Measurements from ENCODE around the gene OBP2A.
"Not testable (repeated sequence)": the region's sequence is repeated elsewhere in the genome, so short reads cannot be mapped to it uniquely, and the experiment has no call there.

OBP2A gene

DNA sequence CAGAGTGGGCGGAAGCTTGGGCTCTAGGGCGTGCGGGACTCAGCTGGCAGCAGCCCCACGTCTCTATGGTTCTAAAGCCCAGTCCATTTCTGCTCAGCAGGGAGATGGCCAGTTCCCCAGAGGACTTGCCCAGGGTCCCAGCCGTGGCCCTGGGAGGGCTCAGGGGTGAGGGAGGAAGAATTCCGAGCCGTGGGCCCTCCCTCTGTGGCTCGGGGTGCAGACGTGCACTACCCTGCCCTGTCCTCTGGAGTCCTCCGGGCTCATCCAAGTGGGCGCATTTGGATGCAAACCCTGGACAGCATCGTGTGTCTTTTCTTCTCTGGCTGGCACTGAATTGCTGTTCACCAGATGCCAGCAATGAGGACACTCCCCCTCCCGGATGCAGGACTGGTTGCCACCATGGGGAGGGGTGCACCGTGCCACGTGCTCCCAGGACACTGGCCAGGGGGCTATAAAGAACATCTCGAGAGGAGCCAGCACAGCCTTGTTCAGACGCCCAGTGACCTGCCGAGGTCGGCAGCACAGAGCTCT lies at the start of gene OBP2A:
OBP2A (plus strand) TSS at position 481 of the 531 bp plus-strand sequence. CDS start 55 bp downstream, outside the sequence.
- in situ Hi-C loops (cut with MboI; ENCODE audit: low sequenced_read_pairs) = not testable (repeated sequence)

DNA sequence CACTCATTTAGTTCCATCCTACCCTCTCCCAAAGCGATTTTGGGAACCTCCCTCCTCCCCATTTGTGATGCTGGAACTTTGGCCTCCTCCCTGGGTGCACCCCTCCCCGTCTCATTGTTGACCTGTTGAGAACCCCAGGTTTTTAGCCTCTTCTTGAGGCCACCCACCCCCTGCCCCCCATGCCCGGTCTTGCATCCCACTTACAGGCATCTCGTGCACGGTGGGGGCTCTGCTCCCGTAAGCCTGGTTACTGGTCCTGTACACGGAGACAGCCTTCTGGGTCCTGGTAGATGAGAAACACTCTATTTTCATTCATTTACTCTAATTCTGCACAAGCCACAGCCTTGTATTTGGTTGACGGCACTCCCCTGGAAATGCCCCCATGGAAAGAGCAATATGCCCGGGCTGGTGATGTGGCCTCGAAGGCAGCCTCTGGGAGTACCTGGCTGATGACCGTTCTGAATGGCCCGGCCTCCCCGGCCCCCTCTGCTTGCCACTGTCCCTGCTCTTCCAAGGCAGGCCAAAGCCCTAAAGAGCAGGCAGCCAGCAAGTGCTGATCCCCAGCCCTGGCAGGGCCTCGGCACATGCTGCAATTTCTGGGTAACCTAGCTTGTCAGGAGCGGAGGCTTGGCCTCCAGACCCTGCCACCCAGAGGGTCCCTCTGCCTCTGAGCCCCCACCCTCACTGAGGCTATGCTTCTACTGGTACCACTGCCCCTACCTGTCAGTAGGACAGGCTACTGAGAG lies 47.4 kb upstream of the OBP2A start:
- in situ Hi-C loops (cut with MboI; ENCODE audit: low sequenced_read_pairs) = no loop called here

- in situ Hi-C loops (cut with MboI; ENCODE audit: low sequenced_read_pairs) = no loop called here
Measured at GRCh38 chr9:135499326-135500070, 46.4 kb upstream of the OBP2A start.

GRCh38 chr9:135500071-135500524 lies 45.8 kb upstream of the OBP2A start:
- in situ Hi-C loops (cut with MboI; ENCODE audit: low sequenced_read_pairs) = no loop called here

DNA sequence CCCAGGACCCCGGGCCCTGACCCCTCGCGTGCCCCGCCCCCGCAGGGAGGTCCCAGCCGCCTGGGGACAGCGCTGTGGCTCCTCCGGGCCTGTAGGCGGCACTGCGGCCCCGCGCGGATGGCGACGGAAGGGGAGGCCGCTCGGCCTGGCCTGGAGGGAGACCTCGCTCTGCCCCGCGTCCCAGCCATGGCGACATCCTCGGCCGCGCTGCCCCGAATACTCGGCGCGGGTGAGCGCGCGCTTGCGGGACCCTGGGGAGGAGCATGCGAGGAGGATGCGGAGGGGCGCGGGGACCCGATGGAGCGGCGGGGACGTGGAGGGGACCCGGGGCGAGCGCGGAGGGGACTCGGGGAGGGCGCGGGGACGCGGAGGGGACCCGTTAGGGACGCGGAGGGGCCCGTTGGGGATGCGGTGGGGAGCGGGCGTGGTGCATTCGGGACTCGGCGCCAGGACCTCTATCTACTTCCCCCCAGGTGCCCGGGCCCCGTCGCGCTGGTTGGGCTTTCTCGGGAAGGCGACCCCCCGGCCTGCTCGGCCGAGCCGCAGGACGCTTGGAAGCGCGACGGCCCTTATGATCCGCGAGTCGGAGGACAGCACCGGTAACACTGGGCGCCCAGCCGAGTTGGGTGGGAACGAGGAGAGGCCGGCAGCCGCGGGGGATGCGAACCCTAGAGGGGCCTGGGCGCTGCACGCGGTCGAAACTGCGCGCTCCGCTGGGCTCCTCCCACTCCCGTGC lies 45.2 kb upstream of the OBP2A start, which contains the start of gene MRPS2:
MRPS2 (plus strand) TSS at position 158 of the 736 bp plus-strand sequence; CDS start at position 187, 29 bp downstream.
- in situ Hi-C loops (cut with MboI; ENCODE audit: low sequenced_read_pairs) = no loop called here

GRCh38 chr9:135501261-135502167 lies 44.4 kb upstream of the OBP2A start:
- in situ Hi-C loops (cut with MboI; ENCODE audit: low sequenced_read_pairs) = no loop called here

- in situ Hi-C loops (cut with MboI; ENCODE audit: low sequenced_read_pairs) = no loop called here
Measured at GRCh38 chr9:135502168-135502872, 43.6 kb upstream of the OBP2A start.

DNA sequence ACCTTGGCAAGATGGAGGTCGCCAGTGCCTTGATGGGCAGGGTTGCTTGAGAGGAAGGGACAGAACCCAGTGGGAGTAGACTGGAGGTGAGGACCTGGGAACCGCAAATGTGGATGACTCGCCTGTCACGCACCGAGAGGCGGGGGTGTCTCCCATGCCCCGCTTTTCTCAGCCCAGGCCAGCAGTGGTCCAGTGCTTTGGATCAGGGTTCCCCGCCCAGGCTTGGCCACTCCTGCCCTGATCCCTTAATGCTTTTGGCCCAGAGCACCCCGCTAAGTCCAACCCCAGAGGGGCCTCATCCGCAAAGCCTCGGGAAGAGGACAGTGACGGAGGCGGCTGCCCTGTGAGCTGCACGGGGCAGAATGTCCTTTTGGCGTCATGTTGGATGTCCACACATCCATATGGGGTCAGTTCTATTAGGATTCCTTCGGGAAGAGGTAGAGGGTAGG lies 43.0 kb upstream of the OBP2A start:
- in situ Hi-C loops (cut with MboI; ENCODE audit: low sequenced_read_pairs) = no loop called here

- in situ Hi-C loops (cut with MboI; ENCODE audit: low sequenced_read_pairs) = no loop called here
Measured at GRCh38 chr9:135503371-135504261, 42.3 kb upstream of the OBP2A start.

- in situ Hi-C loops (cut with MboI; ENCODE audit: low sequenced_read_pairs) = no loop called here
Measured at GRCh38 chr9:135504262-135505243, 41.4 kb upstream of the OBP2A start.

DNA sequence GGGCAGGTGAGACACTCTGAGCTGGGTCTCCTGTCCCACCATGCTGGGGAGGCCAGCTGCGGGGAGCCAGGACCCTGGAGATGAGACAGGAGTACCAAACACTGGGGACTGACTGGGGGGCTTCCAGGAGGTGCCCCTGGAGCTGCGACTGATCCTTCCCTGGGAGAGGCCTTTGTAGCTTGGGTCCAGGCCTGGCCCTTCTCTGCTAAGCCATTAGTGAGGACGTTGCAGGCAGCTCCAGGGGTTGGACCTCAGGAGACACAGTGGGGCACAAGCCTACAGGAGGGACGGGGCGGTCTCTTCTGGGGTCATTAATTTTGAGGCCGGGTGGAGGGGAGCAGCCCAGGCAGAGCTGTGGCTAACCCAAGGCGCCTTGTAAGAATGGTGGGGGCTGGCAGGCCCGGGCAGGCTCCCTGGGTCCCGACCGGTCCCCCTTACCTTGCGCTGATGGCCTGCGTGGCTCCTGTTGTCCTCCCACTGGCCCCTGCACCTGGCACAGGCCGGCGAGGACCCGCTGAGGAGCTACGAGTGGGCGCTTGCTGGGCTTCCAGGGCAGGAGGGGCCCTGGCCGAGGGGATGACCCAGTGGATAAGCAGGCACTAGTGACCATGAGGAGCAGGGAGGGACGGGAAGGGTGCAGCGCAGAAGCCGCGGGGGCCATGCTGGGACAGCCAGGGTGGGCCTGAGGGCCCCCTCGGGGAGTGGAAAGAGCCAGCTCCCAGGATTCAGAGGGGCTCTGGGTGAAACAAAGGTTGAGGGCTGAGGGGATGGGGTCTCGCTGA lies 40.3 kb upstream of the OBP2A start:
- in situ Hi-C loops (cut with MboI; ENCODE audit: low sequenced_read_pairs) = no loop called here

DNA sequence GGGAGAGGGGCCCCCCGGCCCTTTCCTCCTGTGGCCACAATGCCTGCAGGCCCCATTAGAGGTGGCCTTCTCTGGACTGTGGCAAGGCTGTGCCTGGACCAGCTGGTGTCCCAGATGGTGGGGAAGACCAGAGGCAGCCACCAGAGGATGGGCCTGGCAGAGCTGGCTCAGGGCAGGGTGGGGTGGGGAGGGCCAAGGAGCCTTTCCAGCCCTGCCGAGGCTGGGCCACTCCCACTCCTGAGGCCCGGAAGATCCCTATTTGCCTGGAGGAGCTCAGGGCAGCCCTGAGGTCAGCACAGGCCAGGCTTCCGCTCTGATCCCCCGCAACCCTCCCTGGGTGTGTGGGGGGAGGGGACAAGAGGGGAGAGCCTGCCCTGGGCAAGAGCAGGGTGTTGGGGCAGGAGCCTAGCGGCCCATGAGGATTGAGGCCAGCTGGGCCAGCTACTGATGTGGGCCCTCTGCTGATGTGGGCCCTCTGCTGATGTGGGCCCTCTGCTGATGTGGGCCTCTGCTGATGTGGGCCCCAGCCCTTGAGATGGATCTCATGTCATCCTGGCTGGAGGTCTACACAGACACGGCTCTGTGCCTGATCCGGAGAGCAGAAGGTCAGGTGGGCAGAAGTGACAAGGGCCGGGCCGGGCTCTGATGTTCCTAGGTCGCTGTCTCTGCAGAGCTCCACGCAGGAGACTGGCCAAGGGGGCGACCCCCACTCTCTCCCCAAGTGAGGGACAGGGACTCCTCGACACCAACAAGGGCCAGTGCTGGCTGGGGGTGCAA lies 39.4 kb upstream of the OBP2A start:
- in situ Hi-C loops (cut with MboI; ENCODE audit: low sequenced_read_pairs) = no loop called here

DNA sequence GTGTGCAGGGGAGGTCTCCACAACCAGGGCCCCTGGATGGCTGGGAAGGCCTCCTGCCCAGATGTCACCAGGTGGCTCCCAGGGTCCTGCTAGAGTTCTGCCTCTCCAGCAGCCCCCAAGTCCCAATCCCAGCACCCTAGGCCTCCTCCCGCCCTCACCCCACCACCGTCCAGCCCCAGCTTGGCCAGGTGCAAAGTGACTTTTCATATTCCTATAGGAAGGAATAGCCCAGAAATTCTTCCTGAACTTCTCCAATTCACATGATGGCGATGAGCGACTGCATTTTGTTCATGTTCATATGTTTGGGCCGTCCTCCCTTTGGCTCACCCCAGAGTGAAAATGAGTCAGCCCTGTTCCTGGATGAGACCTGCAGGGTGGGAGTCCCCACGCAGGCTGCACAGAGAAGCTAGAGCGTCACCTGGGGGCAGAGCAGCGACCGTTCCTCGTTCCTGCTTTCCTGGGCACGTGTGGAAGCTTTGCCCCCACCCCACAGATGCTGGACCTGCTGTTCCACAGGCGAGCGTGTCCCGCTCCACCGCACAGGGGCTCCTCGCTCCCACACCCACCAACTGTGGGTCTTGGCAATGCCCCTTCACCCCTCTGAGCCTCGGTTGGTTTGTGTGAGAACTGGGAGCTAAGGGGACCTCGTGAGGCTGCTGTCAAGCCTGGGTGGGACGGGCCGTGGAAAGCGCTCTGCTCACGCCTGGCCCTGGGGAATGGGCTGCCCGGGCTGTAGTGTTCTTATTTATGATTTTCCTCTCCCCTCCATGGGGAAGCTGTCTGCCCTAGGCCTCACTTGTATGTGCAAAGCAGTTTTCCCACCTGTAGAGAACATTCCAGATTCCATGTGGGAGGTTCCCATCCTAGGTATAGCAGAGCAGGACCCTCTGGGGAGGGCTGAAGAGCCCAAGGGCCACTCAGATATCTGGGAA lies 38.6 kb upstream of the OBP2A start:
- in situ Hi-C loops (cut with MboI; ENCODE audit: low sequenced_read_pairs) = no loop called here

DNA sequence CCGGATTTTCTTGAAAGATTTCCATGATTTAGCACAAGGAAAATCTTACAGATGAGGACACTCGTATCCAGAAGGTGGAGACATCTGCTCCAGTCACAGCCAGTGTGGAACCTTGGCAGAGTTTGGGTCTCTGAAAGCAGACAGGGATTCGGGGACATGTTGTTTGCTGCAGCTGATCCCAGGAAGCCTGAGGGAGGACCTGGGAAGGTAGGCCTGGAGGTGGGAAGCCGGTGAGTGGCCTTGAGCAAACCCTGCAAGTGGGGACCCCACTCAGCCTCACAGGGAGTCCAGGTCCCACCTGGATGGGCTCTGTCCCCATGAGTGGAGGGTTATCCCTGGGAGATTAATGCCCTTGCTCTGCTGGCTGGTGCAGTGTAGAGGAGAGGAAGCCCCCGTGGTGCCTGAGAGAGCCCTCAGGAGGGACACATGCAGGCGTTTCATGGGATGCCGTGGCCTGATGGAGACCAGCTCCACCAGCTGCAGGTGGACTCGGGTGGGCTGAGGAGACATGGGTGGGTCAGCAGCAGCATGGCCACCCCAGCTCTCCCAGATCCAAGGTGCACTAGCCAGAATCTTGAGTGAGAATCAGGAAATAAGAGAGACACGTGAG lies 37.6 kb upstream of the OBP2A start:
- in situ Hi-C loops (cut with MboI; ENCODE audit: low sequenced_read_pairs) = no loop called here

Data from HL-60/S4 treated with phorbol 12-myristate 13-acetate at 8.2 ng/mL for 4 days and 3 days (cell line).